NCI-H2029 treated with DMSO at 0.1 percent for 48 hours (cell line): ENCODE measurements around the gene CRISP3.
"Not testable (repeated sequence)": the region's sequence is repeated elsewhere in the genome, so short reads cannot be mapped to it uniquely, and the experiment has no call there.

Source experiments
- DNase-seq: peaks from one replicate; lab custom pipeline; 2025; lab: John Stamatoyannopoulos, UW

The CRISP3 gene, protein sequence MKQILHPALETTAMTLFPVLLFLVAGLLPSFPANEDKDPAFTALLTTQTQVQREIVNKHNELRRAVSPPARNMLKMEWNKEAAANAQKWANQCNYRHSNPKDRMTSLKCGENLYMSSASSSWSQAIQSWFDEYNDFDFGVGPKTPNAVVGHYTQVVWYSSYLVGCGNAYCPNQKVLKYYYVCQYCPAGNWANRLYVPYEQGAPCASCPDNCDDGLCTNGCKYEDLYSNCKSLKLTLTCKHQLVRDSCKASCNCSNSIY

GRCh38 chr6:49744259-49744658, at the start of gene CRISP3:
Gene CRISP3, minus strand, starts transcription at chr6:49744388. Its CDS starts 21 bp downstream, at chr6:49744367.
- DNase-seq, result peak; percentile 61

DNA sequence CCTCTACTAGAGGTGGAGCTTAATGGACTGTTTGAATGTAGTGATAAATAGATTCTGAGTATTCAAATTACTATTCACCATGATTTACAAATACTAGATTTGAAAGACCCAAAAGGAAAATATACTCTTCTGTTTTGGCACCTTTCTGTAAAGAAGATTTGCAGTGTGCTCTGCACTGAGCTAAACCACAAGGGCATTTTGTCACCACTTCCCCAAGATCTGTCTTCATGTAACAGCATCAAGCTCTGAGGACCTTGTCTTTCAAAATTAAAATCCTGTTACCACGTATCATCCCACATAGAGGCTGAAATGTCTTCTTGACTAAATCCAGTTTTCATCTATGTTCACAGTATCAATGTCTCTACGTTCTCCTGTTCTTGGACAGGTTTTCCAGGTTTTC, 46.2 kb upstream of the CRISP3 start:
- no peak for DNase-seq

GRCh38 chr6:49787176-49787575, 43.0 kb upstream of the CRISP3 start, which contains the start of gene PGK2:
Gene PGK2, minus strand, starts transcription at chr6:49787285. Its CDS starts 98 bp downstream, at chr6:49787187.
- DNase-seq, result no peak

DNA sequence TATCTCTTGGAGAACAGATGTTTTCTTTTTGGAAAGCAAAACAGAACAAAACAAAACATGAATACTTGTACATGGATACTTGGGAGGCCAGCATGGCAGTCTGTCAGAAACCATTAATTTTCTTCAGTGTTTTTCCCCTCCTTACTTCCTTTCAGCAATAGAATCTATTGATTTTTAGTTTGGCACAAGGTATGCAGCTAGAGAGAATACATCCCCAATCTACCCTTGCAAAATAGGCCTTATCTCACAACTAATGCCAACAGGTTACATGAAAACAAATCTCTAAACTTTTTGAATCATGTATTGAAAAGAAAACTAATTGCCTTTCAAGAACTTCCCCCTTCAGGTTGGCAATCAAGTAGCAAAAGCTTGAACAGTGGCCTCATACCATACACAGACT, 40.1 kb upstream of the CRISP3 start:
- no peak for DNase-seq

DNA sequence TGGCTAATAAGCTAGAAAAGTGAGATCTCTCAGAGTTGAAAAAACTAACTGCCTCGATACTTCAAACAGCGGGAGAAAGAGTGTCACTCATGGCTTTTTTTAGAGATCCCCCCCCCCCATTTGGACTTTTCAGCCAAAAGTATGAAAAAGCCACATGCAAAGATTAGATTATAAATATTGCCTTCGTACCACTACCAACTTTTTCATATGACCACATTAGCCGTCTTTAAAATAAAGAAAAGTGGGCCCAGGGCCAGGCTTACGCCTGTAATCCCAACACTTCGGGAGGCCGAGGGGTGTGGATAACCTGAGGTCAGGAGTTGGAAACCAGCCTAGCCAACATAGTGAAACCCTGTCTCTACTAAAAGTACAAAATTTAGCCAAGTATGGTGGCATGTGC, 38.5 kb upstream of the CRISP3 start:
- DNase-seq, result no peak

DNA sequence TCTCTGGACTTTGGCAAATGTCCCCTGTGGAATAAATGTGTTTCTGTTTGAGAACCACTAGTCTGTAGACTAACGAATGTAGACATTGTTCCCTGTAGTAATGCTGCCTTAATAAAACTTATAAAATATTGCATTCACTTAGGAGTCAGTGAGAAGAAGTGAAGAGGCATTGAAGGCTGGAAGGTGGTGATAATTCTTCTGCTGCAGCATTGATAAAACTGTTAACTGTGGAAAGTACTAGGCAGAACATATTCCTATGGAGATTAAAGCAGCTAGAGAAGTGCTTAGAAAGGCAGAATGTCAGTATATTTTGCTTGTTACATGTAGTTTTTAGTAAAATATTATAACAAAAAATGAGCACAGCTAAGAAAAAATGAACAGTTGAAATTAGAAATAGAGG, 38.1 kb upstream of the CRISP3 start:
- no peak for DNase-seq

GRCh38 chr6:49776444-49776843, 32.3 kb upstream of the CRISP3 start:
- DNase-seq, result no peak

DNA sequence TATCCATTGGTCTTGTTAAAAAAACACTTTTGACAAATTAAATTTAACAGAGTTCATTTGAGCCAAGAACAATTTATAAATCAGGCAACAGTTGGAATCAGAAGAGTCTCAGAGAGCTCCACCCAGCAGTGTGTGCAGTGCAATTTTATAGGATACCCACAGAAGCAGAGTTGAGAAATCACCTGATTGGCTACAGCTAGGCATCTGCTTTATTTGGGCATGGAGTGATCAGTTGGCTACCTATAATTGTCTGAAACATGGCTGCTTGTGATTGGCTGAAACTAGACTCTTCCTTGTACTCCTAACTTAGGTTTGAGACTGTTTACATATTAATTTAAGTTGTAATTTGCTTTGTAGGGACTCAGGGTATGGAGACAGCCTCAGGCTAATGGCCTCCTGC, 30.9 kb upstream of the CRISP3 start:
- DNase-seq, result no peak

DNA sequence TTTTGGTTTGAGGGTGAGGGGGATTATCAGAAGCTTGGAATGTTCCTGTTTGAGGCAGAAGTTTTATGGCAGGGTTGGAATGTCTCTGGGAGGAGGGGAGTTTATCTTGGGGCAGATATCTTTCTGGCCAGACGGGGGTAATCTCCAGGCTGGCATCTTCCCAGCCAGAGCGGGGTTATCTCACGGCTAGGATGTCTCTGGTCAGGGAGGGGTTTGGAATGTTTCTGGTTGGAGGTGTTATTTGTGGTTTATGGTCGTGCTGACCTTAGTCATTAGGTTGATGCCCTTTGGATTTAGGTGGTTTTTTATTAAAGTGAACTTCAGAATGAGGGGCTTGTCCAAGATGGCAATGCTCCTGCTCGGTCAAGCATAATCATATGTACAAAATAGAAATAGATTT, 28.1 kb upstream of the CRISP3 start:
- no peak for DNase-seq

GRCh38 chr6:49766762-49767161, 22.6 kb upstream of the CRISP3 start:
- no peak for DNase-seq

GRCh38 chr6:49764571-49765236, 20.5 kb upstream of the CRISP3 start:
- DNase-seq, result no peak

DNA sequence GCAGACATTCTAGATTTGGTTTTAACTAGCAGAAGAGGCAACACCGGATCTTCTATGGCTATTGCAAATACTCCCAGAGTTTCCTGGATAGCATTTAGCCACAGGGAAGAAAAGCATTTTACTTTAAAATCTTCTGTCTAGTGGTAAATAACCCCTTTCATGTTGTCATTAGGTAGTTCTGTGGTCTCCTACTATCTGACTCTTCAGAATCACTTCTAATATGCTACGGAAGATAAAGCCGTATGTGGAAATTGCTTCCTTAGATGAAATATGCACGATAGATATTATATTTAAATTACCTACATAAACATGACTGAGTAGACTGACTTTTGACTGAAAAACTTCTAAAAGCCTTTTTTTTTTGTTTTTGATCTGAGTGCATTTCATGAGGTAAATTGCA, 759 bp downstream of the CRISP3 start:
- no peak for DNase-seq

- no peak for DNase-seq
Observed at GRCh38 chr6:49739423-49739822, 4.8 kb downstream of the CRISP3 start.

- DNase-seq, result no peak
Observed at GRCh38 chr6:49736017-49736508, 8.1 kb downstream of the CRISP3 start.

- DNase-seq, result no peak
Observed at GRCh38 chr6:49733680-49734079, 10.5 kb downstream of the CRISP3 start.

- DNase-seq, result no peak
Observed at GRCh38 chr6:49732781-49733180, 11.4 kb downstream of the CRISP3 start.

GRCh38 chr6:49730251-49730650, 13.9 kb downstream of the CRISP3 start:
- DNase-seq, result no peak

GRCh38 chr6:49723917-49724316, 20.3 kb downstream of the CRISP3 start:
- not testable (repeated sequence) for DNase-seq

- no peak for DNase-seq
Observed at GRCh38 chr6:49721297-49721696, 22.9 kb downstream of the CRISP3 start.

DNA sequence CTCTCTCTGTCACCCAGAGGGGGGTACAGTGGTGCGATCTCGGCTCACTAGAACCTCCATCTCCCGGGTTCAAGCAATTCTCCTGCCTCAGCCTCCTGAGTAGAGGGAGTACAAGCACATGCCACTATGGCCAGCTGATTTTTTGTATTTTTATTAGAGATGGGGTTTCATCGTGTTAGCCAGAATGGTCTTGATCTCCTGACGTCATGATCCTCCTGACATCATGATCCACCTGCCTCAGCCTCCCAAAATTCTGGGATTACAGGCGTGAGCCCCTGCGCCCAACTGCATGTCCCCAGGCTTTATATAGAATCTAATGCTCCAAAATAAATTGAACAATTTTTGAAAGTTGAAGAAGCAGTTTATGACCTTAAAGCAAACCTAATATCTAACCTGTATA, 23.8 kb downstream of the CRISP3 start:
- DNase-seq, result no peak

DNA sequence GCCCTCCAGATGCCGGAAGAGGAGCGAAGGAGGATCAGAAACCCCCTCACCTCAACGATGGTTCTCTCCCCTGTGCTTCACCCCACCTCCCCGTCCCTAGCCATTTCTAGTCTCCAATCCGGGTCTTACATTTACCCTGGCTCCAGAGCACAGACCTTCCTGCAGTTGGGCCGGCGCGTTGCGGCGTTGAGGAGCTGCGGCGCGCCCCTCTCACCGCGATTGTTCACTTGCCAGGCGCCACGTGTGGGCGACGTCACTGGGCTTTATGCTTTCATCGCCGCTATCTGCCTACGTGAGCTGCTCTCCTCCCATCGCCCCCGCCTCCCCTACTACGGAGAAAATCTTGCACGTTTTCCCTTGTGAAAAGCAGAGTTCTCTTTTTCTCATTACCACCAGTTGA, 30.8 kb downstream of the CRISP3 start, which contains the start of gene CRISP2:
TSS of gene CRISP2 (minus strand) at position 198 of the 400 bp plus-strand sequence. CDS start 4,347 bp downstream, outside the sequence.
- peak; percentile 3 for DNase-seq

GRCh38 chr6:49698478-49698877, 45.7 kb downstream of the CRISP3 start:
- no peak for DNase-seq

- DNase-seq, result no peak
Observed at GRCh38 chr6:49693512-49693911, 50.7 kb downstream of the CRISP3 start.
